ENCODE results near the gene DNAH8.
A peak's percentile ranks its signal among the peaks of the same experiment; 100 is the strongest.
"Not testable (repeated sequence)": the region's sequence is repeated elsewhere in the genome, so short reads cannot be mapped to it uniquely, and the experiment has no call there.

Gene DNAH8

DNA sequence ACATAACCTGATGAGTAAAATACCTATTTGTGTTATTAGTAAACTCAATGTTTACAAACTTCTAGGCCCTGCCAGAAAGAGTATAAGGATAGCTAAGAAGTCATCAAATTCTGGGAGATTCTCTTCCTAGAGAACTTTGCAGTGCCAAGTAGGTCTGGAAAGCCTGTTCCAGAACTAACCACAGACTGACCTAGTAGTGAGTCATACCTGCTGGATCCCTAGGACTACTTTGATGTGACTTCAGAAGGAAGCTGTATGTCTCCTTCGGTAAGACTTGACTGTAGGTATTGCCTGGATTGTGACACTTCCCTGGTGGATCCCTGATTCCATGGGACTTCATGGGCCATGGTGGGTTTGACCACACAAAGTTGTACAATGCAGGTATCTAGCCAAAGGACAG is 131.7 kb downstream of the DNAH8 start:
- DNase-seq, result no peak

DNA sequence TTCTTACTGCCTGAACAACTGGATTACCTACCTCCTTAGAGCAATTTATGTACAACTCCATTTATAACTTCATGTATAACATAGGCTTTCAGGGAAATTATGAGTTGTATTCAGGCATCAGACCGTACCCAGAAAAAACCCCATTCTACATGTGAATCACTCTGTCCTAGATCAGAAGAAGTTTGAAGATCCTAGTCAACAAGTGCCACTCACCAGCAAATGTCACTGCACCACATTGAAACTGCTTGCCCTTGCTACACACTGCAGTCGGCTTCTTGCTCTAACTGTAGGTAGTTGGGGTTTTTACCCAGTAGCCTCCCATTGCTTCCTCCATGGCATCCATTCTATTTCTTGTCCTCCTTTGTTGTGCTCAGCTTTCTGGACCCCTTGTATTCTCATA is 132.4 kb downstream of the DNAH8 start:
- no peak for DNase-seq

- no peak for DNase-seq
Observed at GRCh38 chr6:38848760-38849159, 133.6 kb downstream of the DNAH8 start.

- no peak for DNase-seq
Observed at GRCh38 chr6:38852215-38852614, 137.1 kb downstream of the DNAH8 start.

DNA sequence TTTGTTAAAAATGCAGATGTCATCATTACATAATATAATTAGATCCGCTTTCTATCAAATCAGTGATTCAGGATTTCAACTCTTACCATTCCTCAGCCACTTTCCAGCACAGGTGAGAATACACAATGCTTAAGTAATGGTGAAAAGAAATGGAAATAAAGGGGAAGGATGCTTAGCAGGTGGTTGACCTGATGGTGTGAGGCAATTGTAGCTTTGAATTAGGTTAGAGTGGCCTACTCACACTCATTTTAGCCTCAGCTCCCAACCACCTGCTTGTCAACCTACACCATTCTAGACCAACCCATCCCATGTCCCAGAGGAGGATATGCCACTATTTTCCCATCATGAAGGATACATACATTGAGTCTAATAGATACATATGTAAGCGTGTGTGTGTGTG is 138.1 kb downstream of the DNAH8 start:
- no peak for DNase-seq

DNA sequence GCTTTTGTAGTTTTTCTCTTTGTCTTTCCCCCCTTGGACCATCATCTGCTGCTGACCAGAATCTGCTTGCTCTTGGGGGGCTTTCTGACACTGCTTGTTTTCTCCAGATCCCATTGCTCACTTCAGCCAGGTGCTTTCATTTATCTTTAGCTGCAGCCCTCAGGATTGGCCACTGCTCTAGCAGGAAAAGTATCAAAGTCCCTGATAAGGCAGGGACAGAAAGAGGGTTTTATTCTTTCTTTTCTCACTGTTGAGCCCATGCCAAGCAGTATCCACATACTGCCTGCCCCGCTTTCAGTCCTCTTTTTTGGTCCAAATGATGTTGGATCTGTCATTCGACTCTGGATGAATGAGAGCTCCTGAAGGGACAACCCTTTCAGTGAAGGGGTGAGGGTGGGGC is 141.4 kb downstream of the DNAH8 start:
- DNase-seq, result no peak

- no peak for DNase-seq
Observed at GRCh38 chr6:38857815-38858214, 142.7 kb downstream of the DNAH8 start.

- no peak for DNase-seq
Observed at GRCh38 chr6:38860041-38860440, 144.9 kb downstream of the DNAH8 start.

GRCh38 chr6:38861926-38862401 is 146.9 kb downstream of the DNAH8 start:
- DNase-seq, result no peak

DNA sequence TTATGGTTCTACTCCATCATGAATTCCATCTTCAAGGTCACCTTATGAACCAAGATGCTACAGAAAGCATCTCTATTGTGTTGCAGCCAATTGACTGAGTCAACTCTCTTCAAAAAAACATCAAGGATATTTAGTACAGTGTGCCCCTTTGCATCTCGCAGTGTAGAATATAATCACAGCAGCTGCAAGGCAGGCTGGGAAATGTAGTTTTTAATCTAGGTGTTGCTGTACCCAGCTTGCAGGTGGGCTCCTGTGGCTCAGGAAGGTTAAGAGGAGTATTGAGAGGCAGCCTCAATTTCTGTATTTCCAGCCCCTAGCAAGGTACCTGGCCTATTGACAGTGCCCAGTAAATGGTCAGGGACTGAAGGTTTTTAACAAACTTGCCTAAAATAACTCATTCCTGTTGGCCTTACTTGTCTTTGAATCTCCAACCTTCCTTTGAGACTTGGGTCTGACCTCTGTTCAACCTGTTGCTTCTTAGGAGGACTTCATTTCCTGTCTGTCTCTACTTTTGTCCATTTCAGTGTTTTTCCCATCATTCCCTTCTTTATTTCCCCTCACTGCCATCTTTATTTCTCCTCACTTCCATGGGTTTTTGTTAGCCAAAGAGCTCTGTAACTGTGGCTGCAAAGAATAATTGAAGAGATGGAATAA is 150.5 kb downstream of the DNAH8 start:
- DNase-seq, result no peak

GRCh38 chr6:38867726-38868125 is 152.6 kb downstream of the DNAH8 start:
- DNase-seq, result no peak

DNA sequence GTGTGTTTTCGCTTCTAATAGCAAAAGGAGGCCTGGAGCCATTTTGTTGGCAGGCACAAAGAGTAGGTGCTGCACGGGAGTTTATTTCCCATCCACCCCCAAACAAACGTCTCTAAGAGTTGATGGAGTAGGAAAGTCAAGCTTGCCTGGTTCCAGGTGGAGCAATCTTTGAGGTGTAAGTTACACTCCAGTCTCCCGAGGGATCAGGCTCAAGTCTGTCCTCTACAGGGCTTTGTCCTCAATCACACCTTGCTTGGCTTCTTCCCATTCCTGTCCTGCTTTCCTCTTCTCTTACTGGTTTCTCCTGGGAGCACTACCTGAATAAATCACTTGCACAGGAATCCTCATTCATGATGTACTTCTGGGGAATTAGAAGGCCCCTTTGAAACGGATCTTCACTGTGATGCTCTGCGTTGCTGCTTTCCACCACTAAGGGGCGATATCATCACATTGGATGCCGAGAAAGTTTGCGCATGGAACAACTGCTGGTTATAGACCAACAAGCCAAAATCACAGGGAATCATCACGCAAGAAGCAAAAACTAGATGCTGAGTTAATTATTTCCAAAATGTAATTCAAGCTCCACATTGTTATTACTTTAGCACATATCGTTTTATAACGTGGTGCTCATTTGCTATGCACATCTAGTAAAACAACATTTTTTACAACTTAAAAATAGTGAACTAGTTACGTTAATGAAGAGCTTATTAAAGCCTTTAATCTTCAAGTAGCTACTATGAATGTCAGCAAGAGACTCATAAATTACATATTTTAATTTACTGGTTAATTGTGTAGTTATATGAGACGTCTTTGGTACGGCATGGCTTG is 156.8 kb downstream of the DNAH8 start:
- DNase-seq, result peak; percentile 62

GRCh38 chr6:38873001-38873400 is 157.9 kb downstream of the DNAH8 start:
- no peak for DNase-seq

DNA sequence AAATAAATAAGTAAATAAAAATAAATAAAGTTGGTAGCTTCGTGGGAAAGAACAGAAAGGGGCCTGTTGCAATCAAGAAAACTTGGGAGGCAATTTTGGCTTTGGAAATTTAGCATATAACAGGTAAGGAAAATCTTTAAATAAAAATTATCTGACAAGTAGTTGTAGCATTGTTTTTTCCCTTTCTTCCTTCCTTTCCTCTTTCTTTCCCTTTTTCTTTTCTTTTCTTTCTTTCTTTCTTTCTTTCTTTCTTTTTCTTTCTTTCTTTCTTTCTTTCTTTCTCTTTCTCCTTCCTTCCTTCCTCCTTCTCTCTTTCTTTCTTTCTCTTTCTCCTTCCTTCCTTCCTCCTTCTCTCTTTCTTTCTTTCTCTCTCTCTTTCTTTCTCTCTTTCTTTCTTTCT is 158.7 kb downstream of the DNAH8 start:
- not testable (repeated sequence) for DNase-seq

DNA sequence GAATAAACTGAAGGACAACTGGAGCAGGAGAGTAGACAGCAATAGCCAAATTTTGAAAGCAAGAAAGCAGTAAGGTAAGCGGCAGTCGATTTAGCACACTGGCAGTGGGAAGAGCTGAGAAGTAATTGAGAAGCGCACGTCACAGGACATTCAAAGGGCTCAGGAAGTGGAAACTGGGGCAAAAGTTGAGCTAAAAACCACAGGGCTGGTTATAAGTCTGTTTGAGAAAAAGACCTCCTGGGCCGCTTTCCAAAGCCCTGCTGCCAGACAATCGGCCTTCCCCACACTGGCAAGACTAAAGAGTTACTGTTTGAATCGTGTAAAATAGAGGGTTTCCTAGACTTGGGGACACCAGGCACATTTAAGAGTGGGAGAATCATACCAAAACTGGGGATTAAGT is 161.4 kb downstream of the DNAH8 start:
- DNase-seq, result peak; percentile 51

DNA sequence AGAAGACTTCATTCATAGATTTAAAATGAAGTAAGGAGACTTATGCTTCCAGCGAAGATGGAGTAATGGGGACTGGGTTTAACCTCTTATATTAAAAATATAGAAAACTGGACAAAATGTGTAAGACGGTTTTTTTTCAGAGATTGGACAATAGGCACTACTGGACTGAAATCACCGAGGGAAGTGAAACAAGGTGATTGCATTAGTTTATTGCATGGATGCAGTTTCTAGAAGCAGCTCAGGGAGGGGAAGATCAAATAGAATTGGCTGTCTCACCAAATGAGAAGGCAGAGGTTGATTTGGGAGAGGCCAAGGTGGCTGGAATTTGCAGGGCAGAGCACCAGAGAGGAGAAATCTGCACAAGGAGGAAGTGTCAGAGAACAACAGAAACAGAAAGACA is 162.6 kb downstream of the DNAH8 start:
- no peak for DNase-seq

DNA sequence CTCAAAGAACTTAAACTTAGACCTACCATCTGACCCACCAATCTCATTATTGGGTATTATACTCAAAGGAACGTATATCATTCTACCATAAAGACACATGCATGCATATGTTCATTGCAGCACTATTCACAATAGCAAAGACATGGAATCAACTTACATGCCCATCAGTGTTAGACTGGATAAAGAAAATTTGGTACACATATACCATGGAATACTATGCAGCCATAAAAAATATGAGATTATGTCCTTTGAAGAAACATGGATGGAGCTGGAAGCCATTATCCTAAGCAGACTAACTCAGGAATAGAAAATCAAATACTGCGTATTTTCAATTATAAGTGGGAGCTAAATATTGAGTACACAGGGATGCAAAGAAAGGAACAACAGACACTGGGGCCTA is 167.0 kb downstream of the DNAH8 start:
- DNase-seq, result no peak

GRCh38 chr6:38897507-38897906 is 182.4 kb downstream of the DNAH8 start:
- DNase-seq, result no peak

- DNase-seq, result no peak
Observed at GRCh38 chr6:38901802-38902522, 186.9 kb downstream of the DNAH8 start.

GRCh38 chr6:38906582-38906981 is 191.5 kb downstream of the DNAH8 start:
- no peak for DNase-seq

- no peak for DNase-seq
Observed at GRCh38 chr6:38907264-38907663, 192.2 kb downstream of the DNAH8 start.

GRCh38 chr6:38909015-38909730 is 194.1 kb downstream of the DNAH8 start:
- DNase-seq, result no peak

DNA sequence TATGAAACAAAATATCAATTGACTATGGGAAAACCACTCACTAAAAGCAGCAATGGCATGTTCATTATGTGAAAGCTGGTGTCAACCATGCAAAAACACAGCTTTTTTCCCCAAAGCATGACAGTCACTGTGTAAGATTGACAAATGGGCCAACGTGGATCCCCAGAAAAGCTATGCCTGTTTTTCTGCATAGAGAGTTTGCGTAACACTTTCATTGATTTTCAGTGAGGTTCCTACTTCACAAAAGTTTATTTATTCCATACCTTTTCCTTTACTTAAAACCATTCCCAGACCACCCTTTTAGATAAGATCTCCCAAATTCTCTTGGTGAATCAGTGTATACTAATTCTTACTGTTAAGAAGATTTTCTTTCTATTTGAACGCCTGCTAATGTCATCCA is 195.1 kb downstream of the DNAH8 start:
- no peak for DNase-seq

All from CD4-positive, alpha-beta T cell treated with Interleukin-6 for 4 hours (primary cell).